GM19025 (cell line): ENCODE data around the gene PNPLA7.
A peak's percentile ranks its signal among the peaks of the same experiment; 100 is the strongest.
"Not testable (repeated sequence)": the region's sequence is repeated elsewhere in the genome, so short reads cannot be mapped to it uniquely, and the experiment has no call there.

ENCODE experiments used
- ATAC-seq: cut with Tn5 transposase; IDR thresholded peaks from one replicate; pipeline ENCODE4 v1.9.1; 2021; ENCODE audit warnings: mild to moderate bottlenecking, low read depth, moderate library complexity; ENCODE audit not compliant: unreplicated experiment

Gene PNPLA7

DNA sequence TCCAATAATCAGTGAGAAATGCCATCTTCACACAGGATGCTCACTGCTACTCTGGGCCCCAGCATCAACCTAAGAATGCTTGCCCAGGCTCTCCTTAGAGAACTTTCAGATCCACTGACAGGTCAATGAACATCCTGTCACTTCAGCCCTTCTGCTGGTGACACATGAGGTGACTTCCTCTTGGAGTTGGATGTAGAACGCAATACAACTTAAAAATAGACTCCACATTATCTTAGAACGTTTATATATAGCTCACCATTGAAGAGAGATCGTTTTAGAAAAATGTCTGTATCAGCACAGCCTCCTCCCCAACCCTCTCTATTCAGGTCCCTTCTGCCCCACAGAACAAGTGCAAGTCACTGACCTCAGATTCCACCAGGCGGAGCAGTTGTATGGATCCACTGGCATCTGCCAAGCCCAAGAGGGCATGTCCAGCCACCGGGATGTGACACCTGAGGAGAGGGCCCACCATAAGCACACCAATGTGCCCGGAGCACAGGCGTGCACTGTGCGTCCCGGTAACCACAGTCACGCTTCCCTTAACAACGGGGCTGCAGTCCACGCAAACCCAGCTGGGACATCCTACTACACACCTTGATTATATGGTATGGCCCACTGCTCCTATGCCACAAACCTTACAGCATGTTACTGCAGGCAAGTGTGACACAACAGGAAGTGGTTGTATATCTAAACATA is 25.7 kb upstream of the PNPLA7 start:
- ATAC-seq, result no peak

DNA sequence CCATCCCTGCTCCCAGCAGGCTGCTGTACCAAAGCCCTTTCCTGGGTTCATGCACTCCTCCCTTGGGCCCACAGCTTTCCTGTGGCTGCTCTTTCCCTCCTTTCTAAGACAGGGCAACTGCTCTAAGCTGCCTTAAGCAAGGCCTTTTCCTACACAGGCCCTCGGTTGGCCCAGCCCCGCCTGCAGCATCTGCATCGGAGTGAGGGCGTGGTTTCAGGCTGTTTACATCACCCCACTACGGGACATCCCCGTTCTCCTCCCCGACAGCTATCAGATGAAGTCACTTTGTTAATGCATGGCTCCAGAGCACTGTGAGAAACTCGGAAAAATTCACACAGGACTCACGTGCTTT is 25.1 kb upstream of the PNPLA7 start:
- no peak for ATAC-seq

DNA sequence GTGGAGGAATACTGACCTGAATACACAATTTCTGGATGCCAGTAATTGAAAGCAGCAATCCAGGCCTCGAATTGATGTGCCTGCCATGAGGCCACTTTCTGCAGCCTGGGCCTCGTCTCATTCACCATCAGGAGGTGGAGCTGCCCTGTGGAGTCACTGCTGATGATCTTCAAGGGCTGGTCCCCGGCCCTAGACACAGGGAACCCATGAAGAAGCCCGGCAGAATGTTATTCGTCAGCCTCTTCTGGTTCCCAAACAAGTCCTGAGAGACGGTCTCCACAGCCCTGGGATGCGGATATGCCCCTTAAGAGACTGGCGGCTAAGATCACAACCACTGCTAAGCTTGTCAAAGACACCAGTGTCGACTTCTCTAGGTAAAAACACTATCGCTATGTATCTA is 24.0 kb upstream of the PNPLA7 start:
- ATAC-seq, result no peak

DNA sequence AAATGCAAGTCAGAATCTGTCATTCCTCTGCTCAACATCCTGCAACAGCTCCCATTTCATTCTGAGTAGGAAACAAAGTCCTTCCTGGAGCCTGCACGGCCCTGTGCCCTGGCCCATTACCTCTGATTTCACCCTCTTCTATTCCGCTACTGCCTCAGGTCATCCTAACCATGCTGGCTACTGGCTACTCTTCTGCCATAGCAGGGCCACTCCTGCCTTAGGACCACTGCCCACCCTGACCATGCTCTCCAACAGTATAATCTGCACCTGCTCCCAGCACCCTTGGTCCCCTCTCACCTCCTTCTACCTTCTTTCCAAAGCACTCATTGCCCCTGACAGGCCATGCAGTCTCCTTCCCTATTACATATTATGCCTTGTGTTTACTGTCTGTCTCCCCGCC is 20.4 kb upstream of the PNPLA7 start:
- ATAC-seq, result no peak

DNA sequence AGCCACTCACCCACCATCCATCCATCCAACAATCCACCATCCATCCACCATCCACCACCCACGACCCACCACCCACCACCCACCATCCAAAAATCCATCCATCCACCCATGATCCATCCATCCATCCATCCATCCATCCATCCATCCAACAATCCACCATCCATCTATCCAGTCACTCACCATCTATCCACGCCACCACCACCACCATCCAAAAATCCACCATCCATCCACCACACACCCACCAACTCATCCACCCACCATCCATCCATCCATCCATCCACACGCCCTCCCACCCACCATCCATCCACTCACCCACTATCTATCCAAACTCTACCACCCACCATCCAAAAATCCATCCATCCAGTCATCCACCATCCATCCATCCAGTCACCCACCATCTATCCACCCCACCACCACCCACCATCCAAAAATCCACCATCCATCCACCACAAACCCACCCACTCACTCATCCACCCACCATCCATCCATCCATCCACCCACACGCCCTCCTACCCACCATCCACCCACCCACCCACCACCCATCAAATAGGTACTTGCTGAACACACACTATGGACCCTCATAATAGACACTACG is 19.5 kb upstream of the PNPLA7 start:
- no peak for ATAC-seq

DNA sequence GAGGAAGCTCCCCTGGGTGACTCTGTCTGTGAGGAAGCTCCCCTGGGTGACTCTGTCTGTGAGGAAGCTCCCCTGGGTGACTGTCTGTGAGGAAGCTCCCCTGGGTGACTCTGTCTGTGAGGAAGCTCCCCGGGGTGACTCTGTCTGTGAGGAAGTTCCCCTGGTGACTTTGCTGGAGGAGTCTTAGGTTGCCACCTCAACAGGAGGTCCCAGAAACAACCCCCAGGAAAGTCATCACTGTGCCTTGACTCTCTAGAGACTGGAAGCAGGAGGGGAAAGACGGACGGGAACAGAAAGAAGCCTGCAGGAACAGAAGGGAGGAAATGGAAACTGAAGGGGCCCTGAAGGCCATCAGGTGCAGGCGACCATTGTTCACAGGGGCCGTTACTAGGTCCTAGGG is 18.2 kb upstream of the PNPLA7 start:
- ATAC-seq, result not testable (repeated sequence)

DNA sequence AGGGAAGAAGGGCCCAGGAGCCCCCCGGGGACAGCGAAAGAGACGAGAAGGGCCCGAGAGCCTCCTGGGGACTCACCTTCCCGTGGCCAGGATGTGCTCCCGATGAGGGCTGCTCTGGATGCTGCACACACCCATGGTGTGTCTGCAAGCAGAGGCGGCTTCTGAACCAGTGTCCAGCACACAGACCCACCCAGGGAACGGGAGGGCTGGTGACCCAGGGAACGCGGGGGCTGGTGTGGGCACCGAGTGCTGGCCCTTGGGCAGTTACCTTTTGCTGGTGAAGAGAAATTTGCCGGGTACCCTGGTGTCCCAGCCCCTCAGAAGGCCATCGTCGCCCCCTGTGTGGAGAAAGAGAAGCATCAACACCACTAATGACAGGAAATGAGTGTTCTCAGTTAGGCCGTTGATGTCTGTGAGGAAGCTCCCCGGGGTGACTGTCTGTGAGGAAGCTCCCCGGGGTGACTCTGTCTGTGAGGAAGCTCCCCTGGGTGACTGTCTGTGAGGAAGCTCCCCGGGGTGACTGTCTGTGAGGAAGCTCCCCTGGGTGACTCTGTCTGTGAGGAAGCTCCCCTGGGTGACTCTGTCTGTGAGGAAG is 14.7 kb upstream of the PNPLA7 start:
- no peak for ATAC-seq

DNA sequence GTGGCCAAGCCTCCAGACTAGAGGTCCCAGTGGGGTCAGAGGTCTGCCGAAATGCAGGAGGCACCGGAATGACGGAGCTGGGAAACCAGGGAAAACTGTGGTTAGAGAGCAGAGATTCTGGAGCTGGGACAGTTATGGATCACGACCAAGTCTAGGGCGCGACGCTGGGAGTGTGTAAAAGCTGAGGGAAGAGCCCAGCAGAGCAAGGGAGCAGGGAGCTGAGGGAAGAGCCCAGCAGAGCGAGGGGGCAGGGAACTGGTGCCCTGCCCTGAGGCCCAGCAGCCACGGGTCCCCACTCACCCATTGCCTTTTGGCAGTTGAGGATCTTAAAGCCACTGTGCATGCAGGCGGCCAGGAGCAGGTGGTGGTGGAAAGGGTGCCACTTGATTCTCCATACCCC is 13.9 kb upstream of the PNPLA7 start:
- no peak for ATAC-seq

DNA sequence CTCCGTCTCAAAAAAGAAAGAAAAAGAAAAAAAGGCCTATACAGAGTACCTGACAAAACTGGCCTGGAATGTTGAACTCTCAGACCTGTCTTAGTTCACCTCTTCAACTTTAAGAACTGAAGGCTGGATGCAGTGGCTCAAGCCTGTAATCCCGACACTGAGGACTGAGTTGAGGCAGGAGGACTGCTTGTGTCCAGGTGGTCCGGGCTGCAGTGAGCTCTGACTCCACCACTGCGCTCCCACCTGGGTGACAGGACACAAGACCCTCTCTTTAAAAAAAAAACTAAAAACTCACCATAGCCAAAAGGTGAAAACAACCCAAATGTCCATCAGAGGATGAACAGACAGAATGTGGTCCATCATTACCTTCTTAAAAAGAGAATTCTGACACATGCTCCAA is 7.9 kb upstream of the PNPLA7 start:
- ATAC-seq, result no peak

DNA sequence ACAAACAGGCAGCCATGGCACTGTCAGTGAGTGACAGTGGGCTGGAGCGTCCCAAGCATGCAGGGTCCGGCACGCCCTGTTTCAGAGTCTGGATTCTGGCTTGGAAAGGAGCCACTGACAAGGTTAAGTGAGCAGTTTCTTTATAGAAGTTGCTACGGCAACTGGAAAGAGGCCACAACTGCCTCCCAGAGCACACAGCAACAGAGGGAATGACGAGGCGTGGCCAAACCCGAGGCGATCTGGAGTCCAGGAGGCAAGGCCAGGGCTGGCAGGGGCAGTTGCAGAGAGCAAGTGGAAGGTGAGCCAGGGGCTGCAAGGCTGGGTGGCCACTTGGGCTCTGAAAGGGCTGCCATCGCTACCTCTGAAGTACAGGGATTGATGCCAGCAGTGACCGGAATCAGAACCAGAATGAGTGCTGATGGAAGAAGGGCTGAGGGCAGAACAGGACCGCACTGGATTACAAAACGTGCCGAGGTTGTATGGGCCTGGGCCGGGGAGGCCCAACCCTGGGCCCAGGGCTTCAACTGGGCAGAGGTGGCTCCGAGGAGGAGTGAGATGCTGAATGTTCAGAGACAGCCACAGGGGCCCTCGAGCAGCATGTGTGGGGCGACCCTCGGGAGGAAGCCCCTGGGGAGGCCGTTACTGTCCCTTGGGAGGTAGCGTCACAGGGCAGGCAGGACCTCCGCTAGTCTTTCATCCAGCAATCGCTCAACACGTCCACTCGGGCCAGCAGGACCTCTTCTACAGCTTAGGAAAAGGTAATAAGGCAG is 6.1 kb upstream of the PNPLA7 start:
- ATAC-seq, result no peak

DNA sequence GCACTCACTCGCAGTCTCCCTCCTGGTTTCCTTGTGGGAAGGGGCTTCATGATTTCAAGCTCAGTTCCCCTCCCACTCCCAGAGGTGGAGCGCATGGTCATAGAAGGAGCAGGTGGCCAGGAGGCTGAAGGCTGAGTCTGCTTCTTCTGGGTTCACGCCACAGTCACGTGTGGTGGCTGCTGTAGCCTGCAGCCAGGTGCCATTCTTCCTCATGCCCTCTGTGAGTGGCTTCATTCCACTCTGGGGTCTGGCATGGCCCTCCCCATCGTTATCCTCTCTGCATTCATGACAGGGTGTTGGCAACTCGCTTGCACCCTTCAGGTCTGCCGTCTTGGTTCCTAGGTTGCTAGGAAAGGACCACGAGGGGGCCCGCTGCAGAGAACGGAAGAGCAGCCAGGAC is 5.0 kb upstream of the PNPLA7 start:
- no peak for ATAC-seq

DNA sequence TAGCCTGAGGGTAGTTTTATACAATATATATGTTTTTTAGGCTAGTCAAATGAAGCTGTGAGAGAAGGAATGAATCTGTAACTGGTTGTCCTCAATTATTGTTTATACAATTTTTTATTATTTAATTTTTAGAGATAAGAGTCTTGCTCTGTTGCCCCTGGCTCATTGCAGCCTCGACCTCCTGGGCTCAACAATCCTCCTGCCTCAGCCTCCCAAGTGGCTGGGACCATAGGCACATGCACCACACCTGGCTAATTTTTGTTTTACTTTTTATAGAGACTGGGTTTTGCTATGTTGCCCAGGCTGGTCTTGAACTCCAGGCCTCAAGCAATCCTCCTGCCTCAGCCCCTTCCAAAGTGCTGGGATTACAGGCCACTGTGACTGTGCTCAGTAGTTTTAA is 4.1 kb upstream of the PNPLA7 start:
- ATAC-seq, result no peak

DNA sequence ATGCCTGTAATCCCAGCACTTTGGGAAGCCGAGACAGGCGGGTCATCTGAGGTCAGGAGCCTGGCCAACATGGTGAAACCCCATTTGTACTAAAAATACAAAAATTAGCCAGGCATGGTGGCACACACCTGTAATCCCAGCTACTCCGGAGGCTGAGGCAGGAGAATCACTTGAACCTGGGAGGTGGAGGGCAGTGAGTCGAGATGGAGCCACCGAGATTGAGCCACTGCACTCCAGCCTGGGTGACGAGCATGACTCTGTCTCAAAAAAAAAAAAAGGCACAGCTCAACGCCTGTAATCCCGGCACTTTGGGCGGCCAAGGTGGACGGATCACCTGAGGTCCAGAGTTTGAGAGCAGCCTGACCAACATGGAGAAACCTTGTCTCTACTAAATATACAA is 3.5 kb upstream of the PNPLA7 start:
- not testable (repeated sequence) for ATAC-seq

DNA sequence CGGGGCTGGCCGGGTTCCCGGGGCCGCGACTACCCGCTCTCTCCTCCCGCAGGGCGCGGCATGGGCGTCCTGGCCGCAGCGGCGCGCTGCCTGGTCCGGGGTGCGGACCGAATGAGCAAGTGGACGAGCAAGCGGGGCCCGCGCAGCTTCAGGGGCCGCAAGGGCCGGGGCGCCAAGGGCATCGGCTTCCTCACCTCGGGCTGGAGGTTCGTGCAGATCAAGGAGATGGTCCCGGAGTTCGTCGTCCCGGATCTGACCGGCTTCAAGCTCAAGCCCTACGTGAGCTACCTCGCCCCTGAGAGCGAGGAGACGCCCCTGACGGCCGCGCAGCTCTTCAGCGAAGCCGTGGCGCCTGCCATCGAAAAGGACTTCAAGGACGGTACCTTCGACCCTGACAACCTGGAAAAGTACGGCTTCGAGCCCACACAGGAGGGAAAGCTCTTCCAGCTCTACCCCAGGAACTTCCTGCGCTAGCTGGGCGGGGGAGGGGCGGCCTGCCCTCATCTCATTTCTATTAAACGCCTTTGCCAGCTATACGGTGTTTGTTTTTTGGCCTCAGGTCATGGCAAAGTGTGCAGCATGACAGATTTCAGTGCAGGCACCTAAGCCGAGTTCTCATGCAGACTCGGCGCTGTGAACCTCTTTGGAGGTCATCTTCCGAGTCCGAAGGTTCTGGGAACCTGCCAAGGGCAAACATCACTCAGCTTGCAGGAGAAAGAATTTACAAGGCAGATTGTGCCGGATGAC is 2.0 kb upstream of the PNPLA7 start:
- ATAC-seq, result no peak

DNA sequence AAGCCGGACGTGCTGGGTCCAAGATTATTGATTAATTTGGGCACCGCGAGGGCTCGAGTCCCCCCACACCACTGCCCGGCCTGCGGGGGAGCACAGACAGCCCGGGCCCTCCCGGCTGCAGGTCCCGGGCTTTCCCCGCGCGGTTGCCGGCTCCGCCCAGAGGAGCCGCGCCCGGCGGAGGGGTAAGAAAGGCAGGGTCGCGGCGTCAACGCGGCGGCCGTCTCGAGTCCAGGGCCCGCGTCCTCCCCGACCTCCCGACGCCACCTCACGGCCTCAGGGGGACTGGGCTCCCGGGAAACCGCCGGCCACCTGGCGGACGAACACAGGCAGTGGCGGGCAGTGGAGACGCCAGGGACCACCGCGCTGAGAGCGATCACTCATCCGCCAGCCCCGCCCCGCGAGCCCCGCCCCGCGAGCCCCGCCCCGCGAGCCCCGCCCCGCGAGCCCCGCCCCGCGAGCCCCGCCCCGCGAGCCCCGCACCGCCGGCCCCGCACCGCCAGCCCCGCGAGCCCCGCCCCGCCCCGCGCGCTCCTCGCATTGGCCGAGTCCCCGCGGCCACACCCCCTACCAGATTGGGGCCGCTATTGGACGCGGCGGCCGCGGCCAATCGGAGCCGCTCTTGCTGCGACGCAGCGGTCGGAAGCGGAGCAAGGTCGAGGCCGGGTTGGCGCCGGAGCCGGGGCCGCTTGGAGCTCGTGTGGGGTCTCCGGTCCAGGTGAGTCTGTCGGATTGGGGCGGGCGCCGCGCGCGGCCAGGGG is 1.2 kb upstream of the PNPLA7 start, which contains the start of gene MRPL41:
Gene MRPL41, plus strand, starts transcription at position 616 of the 758 bp plus-strand sequence. CDS start 203 bp downstream, outside the sequence.
- ATAC-seq, result peak; percentile 88

DNA sequence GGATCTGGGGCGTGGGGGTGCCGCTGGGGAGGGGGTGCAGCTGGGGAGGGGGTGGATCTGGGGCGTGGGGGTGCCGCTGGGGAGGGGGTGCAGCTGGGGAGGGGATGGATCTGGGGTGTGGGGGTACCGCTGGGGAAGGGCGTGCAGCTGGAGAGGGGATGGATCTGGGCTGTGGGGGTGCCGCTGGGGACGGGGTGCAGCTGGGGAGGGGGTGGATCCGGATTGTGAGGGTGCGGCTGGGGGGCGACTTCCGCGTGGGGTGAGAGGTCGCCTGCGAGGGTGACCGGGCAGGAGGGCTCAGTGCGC is 709 bp upstream of the PNPLA7 start:
- ATAC-seq, result not testable (repeated sequence)

DNA sequence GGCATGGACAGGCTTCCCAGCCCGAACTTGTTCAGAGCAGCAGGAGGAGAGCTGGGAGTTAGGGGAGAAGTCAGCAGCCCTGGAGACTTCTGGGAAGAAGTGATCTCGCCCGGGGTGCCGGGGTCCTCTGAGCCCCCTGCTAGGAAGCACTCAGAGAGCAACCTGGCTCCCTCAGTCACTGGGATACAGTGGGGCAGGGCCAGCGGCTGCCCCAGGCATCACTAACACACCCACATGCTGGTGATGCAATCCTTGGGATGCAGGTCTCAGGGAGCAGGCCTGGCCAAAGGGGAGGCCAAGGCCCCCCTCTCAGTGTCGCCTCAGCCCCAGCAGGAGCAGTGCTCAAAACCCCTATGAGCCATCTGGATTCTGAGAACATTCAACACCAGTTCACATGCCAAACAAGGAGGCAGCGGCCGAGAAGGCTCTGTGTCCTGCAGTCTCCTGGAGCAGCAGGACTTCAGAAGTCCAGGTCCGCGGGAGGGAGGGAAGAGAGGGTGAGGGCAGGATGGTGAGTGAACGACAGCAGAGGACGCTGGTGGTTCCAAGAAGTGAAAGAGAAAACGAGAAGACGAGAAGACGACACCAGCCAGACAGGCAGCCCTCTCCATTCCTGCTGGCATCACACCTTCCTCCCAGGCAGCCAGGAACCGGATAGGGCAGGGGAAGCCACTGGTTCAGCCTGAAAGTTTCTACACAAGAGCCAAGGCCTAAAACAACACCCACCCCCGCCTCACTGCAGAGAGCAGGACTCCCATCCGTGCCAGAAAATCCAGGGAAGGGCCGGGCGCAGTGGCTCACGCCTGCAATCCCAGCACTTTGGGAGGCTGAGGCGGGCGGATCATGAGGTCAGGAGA is 2.3 kb downstream of the PNPLA7 start:
- ATAC-seq, result no peak

DNA sequence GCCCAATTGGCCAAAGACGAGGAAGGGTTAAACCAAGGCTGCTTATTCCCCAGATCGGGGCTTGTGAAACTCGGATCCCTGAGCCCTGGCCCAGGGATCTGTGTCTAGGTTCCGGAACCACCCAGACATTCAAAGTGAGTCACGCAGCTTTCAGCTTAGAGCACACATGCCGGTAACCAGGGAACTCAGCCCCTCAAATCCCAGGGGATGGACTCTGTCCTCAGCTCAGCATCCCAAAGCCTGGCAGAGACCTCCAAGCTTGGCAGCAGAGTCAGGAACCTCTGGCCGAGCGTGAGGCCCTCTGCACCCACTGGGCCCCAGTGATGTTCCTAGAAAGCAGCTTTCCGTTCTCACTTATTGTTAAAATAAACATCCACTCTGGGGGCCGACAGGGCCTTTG is 5.1 kb downstream of the PNPLA7 start:
- ATAC-seq, result no peak

DNA sequence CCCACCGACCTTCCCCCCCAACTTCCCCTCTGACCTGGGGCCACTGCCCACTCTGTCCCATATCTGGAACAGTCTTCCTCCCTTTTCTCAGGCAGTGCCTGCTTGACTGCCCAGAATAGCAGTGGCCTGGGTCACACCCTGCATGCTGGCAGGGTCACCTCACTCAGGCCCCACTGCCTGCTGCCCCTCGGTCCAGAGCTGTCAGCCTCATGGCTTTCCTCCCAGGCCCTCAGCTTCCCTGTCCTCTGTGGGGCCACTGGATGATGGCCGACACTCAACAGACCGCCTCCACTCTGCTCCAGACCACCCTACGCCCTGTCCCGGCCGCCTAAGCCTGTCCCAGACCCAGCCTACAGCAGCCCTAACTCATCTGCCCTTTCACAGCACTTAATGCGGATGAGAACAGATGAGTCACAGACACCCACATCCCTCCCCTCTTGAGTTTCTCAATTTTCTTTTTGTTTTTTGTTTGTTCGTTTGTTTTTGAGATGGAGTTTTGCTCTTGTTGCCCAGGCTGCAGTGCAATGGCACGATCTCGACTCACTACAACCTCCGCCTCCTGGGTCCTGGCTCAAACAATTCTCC is 5.9 kb downstream of the PNPLA7 start:
- no peak for ATAC-seq
